Heart left ventricle (tissue), 16 donors: ENCODE measurements around the gene OR11G2. TPM values are rescaled to one million over a fixed set of nuclear protein-coding genes. Genes with fewer than 3 reads are reported as not detected.

Source experiments
- ATAC-seq, 4 donors: fragments of 200-7000 bp; cut with Tn5 transposase; one replicate each; pipeline ENCODE4 v1.9.1; 2020 to 2022; ENCODE audit warnings: moderate library complexity in 4 of 4, mild to moderate bottlenecking in 3 of 4, moderate number of reproducible peaks in 1 of 4
- DNase-seq, 5 donors: peaks; one replicate each; pipeline ENCODE4 v3.0.0-alpha.2; 2020
- H3K27ac ChIP-seq, 12 donors: fragments of 200-600 bp; sonication (generic) in 4 of 12; one replicate each; pipeline versions ENCODE4 v1.5.0 to v1.8.0; 2016 to 2022; ENCODE audit warnings: mild to moderate bottlenecking in 2 of 12
- H3K27me3 ChIP-seq, 9 donors: fragments of 200-600 bp; sonication (generic) in 2 of 9; one replicate each; pipeline versions ENCODE4 v1.5.1 to v1.8.0; 2016 to 2022; ENCODE audit warnings: mild to moderate bottlenecking in 3 of 9
- H3K36me3 ChIP-seq, 9 donors: fragments of 200-600 bp; sonication (generic) in 2 of 9; one replicate each; pipeline versions ENCODE4 v1.5.0 to v1.8.0; 2018 to 2022; ENCODE audit warnings: mild to moderate bottlenecking in 2 of 9
- H3K4me1 ChIP-seq, 12 donors: fragments of 200-600 bp; sonication (generic) in 4 of 12; one replicate each; pipeline versions ENCODE4 v1.5.0 to v1.8.0; 2016 to 2022; ENCODE audit warnings: mild to moderate bottlenecking in 3 of 12
- H3K4me3 ChIP-seq, 12 donors: fragments of 200-600 bp; sonication (generic) in 4 of 12; one replicate each; pipeline versions ENCODE4 v1.5.0 to v1.8.0; 2017 to 2022; ENCODE audit warnings: mild to moderate bottlenecking in 9 of 12, moderate library complexity in 4 of 12
- H3K9me3 ChIP-seq, 12 donors: fragments of 200-600 bp; sonication (generic) in 4 of 12; one replicate each; pipeline versions ENCODE4 v1.5.0 to v1.8.0; 2016 to 2022; ENCODE audit warnings: mild to moderate bottlenecking in 1 of 12
- CTCF ChIP-seq, 12 donors: fragments of 200-600 bp; sonication (generic) in 4 of 12; IDR thresholded peaks; one replicate each; pipeline versions ENCODE4 v1.5.0 to v1.8.0; 2018 to 2022; ENCODE audit warnings: antibody characterized with exemption in 12 of 12, mild to moderate bottlenecking in 5 of 12
- POLR2A ChIP-seq, 2 donors: fragments of 450-650 bp; IDR thresholded peaks; one replicate each; pipeline ENCODE4 v1.6.1; 2017; ENCODE audit warnings: antibody characterized with exemption in 2 of 2, mild to moderate bottlenecking in 2 of 2, moderate library complexity in 2 of 2
- WGBS, 4 donors: extraction: QIAGEN DNeasy Blood & Tissue Kit in 2 of 4; methylation state at CpG; one replicate each; pipeline versions ENCODE4 v1.1.5 to v1.1.7; 2013 to 2018; 5-methylcytosine and 5-hydroxymethylcytosine counted together
- intact Hi-C, 10 donors: fragments of 100-400 bp; cut with DNase I; formaldehyde crosslinking; loops; one replicate each; pipeline versions ENCODE4 v1.11.1 to v1.14.2; 2022
- polyA plus RNA-seq, 2 donors: library from polyadenylated mRNA; stranded (reverse); fragments of 200-250 nt; gene quantifications; one replicate each; pipeline ENCODE4 v1.2.3, GENCODE V29; 2013
- total RNA-seq, 9 donors: library from RNA; depleted of rRNA in 2 of 9; stranded (reverse); fragments of >200 nt in 2 of 9; fragmentation: NEBNext Ultra II Directional in 3 of 9; extraction: Animal tissue kit (Norgen Biotek cat#: 25700) in 3 of 9; gene quantifications; one replicate each; pipeline versions ENCODE4 v1.1.0 to v1.2.4, GENCODE V29; 2016 to 2023
- donor health status: ischemic (EF 13 %, LVEDD 7.1; RV severe dilation, severe dysfunction).
- donor health status: healthy with polysubstance abuse.
- donor health status: DM: no; HTN: yes; CAD: no.
- donor health status: DM: no; HTN: no; CAD: no.
- donor health status: ischemic (EF 25% LVEDD 6.9; RV normal size, moderate dysfunction).
- donor health status: ischemic (EF 25% LVEDD 5.7; RV mildly dilated, moderate dysfunction).
- donor health status: healthy.
- donor health status: DM: yes; HTN: yes; CAD: no.
- donor health status: ischemic (EF 35%, LVEDD 5.7; RV mildly dilated, moderate dysfunction).
- donor health status: nonischemic (EF 11% LVEDD 7.7; RV severe dilation, severe dysfunction).
- donor health status: DM: yes; HTN: yes; CAD: no.
- donor health status: PGD.
- donor health status: ischemic (EF 29% LVEDD 5.4; RV normal size, mild dysfunction).
- donor health status: nonischemic (EF 23%, LVEDD 6.1; RV moderate dilation, normal function).

Gene OR11G2
- total and polyA plus RNA-seq, 11 donors: not detected

GRCh38 chr14:20247646-20248246 is 57.0 kb downstream of the OR11G2 start:
- Histone ChIP-seq H3K27ac (no peak overlapping the region), H3K4me1 (no peaks in the 10 kb centered on the region), H3K36me3 (no peaks in the 10 kb centered on the region), H3K27me3 (no peaks in the 10 kb centered on the region), H3K9me3 (peaks cover 0 to 23% (median 4%) of the 10 kb centered on the region in 12 donors), H3K4me3 (no peak overlapping the region)
- intact Hi-C loops: no loop called here
- ATAC-seq: no peak
- DNase-seq: no peak
- TF ChIP-seq POLR2A (IDR thresholded peaks at IDR 0.05) (no peak), CTCF (IDR thresholded peaks at IDR 0.05) (no peak)
- WGBS, 4 donors: 51 to 64% (median 59%) methylated on average over 3 of the region's 3 CpGs

Other genes starting within 250 kb of the OR11G2 start
- gene OR4K15, start 215.3 kb upstream of the OR11G2 start, total RNA-seq: not detected
- gene OR4K15, start 215.3 kb upstream of the OR11G2 start, polyA plus RNA-seq: not detected
- not detected for gene OR4Q2, start 188.7 kb upstream of the OR11G2 start, total RNA-seq
- gene OR4Q2, start 188.7 kb upstream of the OR11G2 start, polyA plus RNA-seq: not detected
- not detected for gene OR4K14, start 171.6 kb upstream of the OR11G2 start, total RNA-seq
- not detected for gene OR4K14, start 171.6 kb upstream of the OR11G2 start, polyA plus RNA-seq
- not detected for gene OR4K13, start 154.9 kb upstream of the OR11G2 start, total RNA-seq
- gene OR4K13, start 154.9 kb upstream of the OR11G2 start, polyA plus RNA-seq: not detected
- gene OR4L1, start 130.9 kb upstream of the OR11G2 start, total RNA-seq: not detected
- not detected for gene OR4L1, start 130.9 kb upstream of the OR11G2 start, polyA plus RNA-seq
- gene OR4K17, start 80.2 kb upstream of the OR11G2 start, total RNA-seq: not detected
- gene OR4K17, start 80.2 kb upstream of the OR11G2 start, polyA plus RNA-seq: not detected
- not detected for gene OR4N5, start 52.1 kb upstream of the OR11G2 start, total RNA-seq
- gene OR4N5, start 52.1 kb upstream of the OR11G2 start, polyA plus RNA-seq: not detected
- not detected for gene OR11H6, start 32.8 kb downstream of the OR11G2 start, total RNA-seq
- not detected for gene OR11H6, start 32.8 kb downstream of the OR11G2 start, polyA plus RNA-seq
- gene OR11H7, start 38.1 kb downstream of the OR11G2 start, total RNA-seq: not detected
- gene OR11H7, start 38.1 kb downstream of the OR11G2 start, polyA plus RNA-seq: not detected
- gene OR11H4, start 48.4 kb downstream of the OR11G2 start, total RNA-seq: not detected
- gene OR11H4, start 48.4 kb downstream of the OR11G2 start, polyA plus RNA-seq: not detected
- 10 to 100 TPM in 4 of 9 donors, 1 to 10 TPM in 5; 6.1 to 17.0 (median 9.3) TPM for gene TTC5, start 115.1 kb downstream of the OR11G2 start, total RNA-seq
- 1 to 10 TPM; 3.2 to 7.4 TPM for gene TTC5, start 115.1 kb downstream of the OR11G2 start, polyA plus RNA-seq
- 10 to 100 TPM; 24.5 to 85.6 (median 53.0) TPM for gene CCNB1IP1, start 142.4 kb downstream of the OR11G2 start, total RNA-seq
- gene CCNB1IP1, start 142.4 kb downstream of the OR11G2 start, polyA plus RNA-seq: 10 to 100 TPM; 84.9 to 99.1 TPM
- 10 to 100 TPM in 7 of 9 donors, 1 to 10 TPM in 2; 6.8 to 20.0 (median 16.2) TPM for gene PARP2, start 152.7 kb downstream of the OR11G2 start, total RNA-seq
- gene PARP2, start 152.7 kb downstream of the OR11G2 start, polyA plus RNA-seq: 10 to 100 TPM; 10.1 to 21.1 TPM
- gene TEP1, start 222.6 kb downstream of the OR11G2 start, total RNA-seq: 10 to 100 TPM in 4 of 9 donors, 1 to 10 TPM in 5; 4.1 to 31.3 (median 9.8) TPM
- gene TEP1, start 222.6 kb downstream of the OR11G2 start, polyA plus RNA-seq: 1 to 10 TPM; 7.4 to 9.0 TPM
- under 1 TPM; 0.07 to 1.00 (median 0.58) TPM for gene KLHL33, start 245.3 kb downstream of the OR11G2 start, total RNA-seq
- under 1 TPM; 0.25 to 0.61 TPM for gene KLHL33, start 245.3 kb downstream of the OR11G2 start, polyA plus RNA-seq